ENCODE measurements around the gene PACS2.
"Not testable (repeated sequence)": the region's sequence is repeated elsewhere in the genome, so short reads cannot be mapped to it uniquely, and the experiment has no call there.

Gene PACS2

DNA sequence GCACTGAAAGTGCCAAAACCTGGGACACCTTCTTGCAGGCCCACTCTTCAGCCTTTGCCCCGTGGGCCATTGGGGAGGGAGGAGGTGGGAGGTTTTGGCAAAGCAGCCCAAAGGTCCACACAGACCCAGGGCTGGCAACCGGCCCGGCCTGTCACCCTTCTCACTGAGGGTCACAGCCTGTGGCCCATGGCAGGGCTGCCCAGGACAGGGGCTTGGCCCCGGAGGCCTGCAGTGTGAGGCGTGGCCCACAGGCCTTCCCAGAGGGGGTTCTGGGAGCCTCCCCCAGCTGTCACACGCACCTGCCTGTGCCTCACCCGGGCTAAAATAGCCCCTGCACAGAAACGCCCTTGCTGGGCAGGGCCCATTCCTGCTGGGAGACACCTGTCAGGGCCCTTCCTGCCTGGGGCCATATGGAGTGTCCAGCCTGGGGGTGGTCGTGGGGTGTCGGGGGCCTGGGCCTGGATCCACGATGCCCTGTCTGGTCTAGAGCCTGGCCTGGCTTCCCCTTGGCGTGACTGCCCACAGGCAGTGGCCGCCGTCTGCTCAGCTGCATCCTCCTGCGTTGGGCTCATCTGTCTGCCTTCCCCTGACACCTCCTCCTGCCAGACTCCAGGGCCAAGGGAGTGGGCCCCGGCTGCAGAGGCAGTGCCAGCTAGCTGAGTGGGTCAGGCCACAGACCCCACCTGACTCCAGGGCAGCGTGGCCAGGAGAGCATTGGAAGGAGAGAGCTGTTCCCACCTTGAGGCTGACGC, 19.2 kb downstream of the PACS2 start:
- DNase-seq = no peak

DNA sequence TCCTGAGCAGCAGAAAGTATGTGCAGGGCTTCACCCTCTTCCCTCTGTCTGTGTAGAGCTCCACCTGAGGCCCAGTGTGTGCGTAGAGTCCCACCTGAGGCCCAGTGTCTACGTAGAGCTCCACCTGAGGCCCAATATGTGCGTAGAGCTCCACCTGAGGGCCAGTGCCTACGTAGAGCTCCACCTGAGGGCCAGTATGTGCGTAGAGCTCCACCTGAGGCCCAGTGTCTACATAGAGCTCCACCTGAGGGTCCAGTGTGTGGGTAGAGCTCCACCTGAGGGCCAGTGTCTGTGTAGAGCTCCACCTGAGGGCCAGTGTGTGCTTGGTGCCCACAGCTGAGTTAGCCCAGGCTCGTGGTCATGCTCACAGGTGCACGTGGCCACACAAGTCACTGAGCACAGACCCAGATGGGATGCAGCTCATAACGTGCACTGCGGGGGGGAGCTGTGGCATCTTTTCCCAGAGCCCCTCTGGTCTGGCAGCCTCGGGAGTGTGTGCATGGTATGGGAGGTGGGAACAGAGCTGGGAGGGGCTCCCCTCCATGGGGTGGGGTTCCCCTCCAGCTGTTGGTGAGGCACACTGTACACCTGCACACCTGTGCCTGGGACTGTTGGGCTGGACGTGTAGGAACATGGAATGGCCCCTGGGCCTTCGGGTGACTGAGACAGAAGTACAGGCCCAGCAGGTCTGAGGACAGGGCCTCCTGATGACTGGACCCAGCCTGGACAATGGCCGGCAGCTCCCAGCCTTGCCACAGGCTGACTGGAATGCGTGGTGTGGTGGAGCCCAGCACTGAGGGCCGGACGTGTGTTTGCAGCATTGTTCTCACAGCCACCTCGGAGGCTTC, 20.1 kb downstream of the PACS2 start:
- DNase-seq = no peak

DNA sequence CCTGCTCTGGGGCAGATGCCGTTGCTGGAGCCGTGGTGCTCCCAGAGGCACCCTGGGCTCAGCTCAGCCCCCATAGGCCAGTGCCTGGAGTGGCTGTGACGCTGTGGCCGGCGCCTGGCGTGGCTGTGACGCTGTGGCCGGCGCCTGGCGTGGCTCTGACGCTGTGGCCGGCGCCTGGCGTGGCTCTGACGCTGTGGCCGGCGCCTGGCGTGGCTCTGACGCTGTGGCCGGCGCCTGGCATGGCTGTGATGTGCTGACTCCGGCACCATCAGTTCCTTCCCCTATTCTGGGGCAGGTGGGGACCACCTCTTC, 20.6 kb downstream of the PACS2 start:
- DNase-seq = not testable (repeated sequence)

DNA sequence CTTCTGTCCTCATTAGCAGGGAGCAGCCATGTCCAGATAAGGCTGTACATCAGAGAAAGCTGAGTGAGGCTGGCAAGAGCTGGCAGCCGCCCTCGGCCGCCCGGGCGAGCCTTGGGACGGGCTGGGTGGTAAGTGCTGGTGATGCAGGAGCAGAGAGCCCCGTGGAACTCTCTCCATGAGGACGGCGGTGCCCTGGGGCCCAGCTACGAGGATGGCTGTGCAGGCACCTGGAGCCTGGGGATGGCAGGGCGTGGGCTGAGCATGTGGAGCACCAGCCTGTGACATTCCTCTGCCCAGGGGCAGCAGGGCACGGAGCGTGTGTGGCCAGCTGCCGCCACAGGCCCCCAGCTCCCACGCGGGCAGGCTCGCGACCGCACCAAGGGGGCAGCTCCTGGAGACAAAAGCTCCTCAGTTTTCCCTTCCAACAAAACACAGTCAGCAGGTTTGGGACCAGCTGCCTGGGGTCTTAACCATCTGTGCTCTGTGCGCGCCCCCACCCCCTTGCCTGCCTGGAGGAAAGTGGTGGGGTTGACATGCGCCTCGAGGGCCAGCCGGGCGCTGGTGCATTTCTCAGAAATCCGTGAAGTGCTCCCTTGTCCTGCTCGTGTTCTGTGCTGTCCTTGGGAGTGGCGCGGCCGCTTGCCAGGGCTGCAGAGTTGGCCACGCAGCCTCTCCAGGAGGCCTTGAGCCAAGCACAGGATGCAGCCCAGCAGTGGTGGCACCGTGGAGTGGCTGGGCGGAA, 21.4 kb downstream of the PACS2 start:
- DNase-seq = no peak

DNA sequence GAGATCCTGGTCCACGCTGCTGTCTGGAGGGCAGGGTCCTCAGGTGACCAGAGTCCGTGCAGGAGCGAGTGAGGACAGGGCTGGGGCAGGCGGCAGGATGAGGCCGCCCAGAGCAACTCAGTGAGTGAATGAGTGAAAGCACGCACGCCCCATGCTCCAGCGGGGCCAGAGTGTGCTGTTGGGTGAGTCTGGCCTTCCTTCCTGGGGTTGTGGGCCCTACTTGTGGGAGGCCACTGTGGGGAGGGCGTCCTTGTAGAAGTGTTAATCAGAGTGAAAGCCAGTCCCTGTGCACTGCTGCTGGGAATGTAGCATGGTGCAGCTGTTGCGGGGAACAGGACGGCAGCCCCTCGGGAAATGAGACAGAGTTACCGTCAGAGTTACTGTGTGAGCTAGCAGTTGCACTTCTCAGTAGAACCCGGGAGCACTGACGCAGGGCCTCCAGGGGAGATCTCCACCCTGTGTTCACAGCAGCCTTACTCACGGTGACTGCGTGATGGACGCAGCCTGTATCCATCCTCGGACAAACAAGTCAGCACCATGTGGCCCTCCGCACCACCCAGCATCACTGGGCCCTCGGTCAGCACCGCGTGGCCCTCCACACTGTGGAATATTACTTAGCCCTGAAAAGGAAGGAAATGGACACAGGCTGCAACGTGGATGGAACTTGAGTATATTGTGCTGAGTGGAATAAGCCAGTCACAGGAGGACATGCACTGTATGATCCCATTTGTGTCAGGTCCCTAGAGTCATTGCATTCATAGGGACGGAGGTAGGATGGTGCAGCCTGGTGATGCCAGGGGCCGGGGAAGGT, 22.1 kb downstream of the PACS2 start:
- no peak for DNase-seq

DNA sequence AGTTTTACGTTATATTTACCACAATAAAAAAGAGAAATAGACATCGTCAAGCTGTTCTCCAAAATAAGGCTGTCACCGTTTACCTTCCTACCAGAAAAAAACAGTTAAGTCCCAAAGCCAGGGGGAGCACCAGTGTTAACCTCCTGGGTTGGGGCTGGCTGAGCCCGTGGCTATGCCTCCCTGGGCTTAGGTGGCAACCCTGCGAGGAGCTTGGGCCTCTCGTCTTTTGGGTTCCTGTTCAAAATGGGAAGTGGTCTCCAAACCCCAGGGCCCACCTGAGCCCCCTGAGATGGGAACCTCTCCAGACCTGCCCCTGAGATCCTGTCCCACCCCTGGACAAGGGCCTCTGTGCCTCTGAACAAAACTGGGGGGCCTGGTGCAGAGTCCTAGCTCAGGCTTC, 22.9 kb downstream of the PACS2 start:
- no peak for DNase-seq

DNA sequence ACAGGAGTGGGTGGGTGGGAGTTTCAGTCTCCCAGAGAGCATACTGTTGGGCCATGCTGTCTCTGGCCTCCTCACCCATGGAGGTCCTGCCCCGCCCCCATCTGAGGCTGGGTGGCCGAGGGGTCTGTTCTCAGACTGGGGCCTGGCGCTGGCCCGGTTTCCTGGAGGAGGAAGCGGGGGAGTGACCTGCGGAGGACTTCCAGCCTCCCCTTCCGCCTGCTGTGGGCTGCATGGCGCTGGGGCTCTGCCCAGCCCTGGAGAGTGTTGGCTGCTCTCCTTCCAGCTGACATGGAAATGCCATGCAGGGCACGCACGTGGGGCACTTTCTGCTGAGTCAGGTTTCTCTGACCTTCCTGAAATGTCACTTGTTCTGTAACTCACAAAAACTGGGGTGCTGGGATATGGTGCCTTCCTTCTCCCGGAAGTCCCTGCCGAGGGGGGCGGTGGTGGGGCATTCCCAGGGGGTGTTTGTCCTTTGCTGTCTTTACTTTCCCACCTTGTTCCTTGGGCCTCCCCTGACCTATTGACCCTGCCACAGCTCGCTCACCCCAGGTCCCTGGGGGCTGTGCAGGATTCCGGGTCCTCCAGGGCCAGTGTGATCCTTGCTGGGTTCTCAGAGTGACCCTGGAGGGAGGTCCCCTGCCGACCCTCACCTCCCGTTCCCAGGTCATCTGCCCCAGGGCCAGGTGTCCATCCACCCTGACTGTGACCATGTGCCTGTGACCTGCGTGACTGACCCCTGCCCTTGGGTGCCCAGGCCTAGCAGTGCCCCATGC, 23.6 kb downstream of the PACS2 start:
- no peak for DNase-seq

DNA sequence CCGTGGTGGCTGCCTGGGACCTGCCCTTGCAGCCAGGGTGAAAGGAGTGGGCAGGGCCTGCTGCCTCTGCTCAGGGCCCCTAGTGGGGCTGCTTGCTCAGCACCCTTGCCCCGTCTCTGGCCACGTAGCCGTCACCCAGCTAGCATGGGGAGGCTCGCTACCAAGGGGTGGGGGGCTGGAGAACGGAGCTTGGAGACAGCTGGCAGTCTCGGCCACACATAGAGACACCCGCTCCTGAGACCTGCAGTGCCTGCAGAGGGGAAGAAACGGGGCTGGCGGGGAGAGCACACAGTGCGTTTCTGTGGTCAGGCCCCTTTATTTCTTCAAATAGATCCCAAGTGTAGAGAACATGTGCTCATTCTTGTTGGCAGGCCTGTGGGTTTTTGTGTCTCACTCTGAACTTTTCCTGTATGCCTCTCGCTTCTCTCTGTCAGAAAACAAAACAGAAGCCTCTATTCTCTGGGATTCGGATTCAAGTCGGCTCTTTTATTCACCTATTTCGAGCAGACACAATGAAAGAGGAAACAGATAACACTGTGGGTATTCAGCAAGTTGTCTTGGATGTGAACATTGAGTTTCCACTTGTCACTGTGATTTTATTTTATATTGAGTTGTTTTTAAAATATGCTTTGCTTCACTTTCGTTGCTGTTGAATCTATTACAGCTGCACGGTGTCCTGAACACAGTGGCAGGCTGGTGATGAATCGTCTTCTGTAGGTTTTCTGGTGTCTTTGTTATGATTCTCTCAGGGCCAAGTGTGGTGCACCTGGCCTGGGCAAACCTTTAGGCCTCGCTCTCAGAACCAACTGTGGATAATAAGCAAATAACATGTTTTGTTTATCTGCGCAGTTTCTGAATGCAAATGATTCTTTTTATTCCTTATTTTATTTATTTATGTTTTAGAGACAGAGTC, 26.5 kb downstream of the PACS2 start:
- no peak for DNase-seq

DNA sequence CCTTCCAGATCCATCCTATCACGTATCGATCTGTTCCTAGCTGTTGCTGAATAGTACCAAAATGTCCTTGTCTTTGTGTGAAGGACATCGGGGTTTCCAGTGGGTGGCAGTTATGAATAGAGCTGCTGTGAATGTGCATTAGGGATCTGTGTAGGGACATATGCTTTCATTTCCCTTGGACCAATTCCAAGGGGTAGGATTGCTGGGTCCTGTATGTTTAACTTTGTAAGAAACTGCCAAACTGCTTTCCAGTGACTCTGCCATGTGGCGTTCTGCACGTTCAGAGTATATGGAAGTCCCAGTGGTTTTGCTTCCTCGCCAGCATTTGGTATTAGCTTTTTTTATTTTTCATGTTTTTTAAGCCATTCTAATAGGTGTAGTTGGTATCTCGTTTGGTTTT, 28.6 kb downstream of the PACS2 start:
- DNase-seq = no peak

DNA sequence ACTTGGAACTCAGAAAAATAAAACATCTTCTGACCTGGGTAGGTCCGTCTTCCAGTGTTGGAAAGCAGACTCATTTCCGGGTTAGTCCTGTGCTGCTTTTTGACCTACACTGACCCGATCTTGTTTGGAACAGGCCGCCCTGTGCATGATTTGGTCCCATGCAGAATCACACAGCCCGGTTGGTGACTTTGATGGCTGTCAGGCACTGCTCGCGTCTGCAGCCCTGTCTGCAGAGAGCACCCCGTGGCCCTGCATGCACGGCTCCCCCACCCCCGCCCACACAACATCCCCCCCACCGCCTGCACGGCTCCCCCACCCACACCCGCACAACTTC, 31.6 kb downstream of the PACS2 start:
- DNase-seq = no peak

DNA sequence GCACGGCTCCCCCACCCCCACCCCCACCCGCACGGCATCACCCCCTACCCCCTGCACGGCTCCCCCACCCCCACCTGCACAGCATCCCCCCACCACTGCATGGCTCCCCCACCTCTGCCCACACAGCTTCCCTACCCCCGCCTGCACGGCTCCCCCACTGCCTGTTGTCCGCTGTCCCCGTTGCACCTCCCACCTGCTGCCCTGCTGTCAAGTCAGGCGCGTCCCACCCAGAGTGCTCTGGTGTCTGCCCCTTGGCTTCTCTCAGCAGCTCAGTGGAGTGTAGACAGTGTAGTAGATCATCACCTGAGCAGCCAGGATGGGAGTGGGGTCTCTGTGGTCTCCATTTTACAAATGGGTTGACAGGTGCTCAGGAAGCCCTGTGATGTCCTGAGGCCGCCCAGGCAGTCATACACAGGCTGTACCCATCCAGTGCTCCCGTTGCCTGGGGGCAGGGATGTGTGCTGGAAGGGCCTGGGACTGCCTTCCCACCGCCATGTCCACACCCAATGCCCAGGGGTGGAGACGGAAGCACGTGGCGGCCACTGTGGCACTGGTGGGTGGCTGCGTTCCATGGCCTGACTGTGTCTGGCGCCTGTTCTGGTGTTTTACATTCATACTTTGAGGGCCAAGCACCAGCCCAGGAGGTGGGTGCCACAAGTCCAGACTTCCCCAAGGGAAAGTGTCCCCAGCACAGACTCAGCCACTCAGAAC, 32.5 kb downstream of the PACS2 start:
- DNase-seq = no peak

DNA sequence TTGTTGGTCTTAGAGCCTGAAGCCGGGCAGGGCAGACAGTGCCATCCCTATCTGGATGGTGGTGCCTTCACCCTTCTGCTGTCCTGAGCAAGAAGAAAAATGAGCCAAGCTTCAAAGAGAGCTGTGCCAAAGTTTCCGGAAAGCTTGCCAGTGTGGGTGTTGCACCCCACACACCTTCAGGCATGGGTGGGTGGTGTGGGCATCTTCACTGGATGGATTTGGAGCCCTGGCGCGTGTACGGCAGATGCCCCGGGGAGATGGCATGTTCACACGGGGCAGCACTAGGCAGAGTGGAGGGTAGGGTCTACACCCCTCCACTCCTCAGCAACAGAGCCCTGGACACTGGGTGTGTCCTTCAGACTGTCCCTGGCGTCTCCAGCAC, 33.0 kb downstream of the PACS2 start:
- no peak for DNase-seq

DNA sequence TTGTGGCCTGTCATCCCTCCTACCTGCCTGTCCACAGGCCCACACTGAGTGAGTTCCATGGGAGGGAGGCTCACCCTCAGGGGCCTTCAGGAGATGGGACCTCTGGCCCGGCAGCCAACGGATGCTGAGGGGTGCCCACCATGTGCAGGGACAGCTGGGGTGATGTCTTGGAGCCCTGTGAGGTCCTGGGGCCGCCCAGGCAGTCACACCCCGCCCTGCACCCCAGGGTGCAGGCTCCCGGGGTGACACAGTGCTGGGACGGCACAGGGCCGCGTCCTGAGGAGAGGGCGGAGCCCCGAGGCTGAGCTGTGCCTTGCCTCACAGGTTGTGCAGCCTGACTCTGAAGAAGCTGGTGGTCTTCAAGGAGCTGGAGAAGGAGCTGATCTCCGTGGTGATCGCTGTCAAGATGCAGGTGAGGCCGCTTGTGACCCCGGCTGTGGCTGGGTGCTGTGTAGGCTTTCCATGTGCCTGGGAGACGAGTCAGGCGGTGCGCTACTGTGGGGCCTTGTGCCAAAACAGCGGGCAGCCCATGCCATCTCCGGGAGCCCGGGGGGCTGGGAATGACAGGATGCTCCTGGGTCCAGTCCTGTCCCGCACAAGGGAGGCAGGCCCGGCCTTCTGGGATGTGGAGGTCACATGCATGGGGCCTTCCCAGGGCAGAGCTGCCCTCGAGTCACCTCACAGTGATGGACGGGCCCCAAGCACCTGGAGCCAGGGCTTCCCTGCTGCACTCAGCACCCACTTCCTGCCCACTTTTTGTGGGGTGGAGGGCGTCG, 33.8 kb downstream of the PACS2 start:
- DNase-seq = no peak

DNA sequence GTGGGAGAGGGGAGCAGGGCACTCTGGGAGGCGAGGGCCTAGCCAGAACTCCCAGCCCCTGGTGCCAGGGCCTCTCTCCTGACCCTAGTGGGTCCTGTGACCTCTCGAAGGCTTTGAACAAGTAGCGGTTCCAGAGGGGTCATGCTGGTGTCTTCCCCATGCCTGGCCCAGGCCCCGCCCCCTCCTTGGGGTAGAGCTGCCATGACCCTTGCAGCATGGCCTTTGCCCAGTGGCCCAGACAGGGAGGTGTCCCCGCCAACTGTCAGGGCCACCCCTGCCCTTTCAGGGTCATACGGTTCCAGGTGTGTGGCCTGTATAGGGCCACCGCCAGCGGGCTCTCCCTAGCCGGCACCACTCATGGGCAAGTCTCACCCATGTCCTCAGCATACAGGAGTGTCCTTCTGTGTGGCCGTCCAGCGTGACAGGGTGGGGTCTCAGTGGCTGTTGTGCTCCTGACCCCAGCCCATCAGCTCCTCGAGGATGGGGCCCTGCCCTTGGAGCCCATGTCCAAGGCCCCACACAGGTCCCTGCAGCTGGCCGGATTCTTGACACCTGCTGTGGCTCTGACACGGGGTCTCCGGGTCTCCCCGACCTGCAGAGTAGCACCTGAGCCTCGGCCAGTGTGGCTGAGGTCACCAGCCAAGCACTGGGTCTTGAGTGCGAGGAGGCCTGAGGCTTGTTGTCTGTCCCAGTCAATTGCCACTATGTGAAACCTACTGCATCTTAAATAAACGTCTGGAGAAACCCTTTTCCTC, 34.6 kb downstream of the PACS2 start:
- no peak for DNase-seq

DNA sequence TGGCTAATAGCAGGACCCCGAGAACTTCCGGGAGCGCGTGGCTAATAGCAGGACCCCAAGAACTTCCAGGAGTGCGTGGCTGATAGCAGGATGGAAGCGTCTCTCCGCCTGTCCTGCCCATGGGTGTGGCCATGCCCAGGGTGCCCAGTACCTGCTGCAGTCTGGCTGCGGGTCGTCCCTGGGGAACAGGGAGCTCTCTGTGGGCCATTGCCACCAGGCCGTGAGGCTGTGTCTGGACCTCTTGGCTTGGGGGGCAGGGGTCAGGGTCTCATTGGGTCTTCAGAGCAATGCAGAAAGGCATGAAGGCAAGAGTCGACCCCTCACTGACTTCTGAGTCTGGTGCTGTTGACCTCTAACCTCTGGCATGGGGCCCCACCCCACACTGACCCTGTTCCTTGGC, 35.4 kb downstream of the PACS2 start:
- no peak for DNase-seq

DNA sequence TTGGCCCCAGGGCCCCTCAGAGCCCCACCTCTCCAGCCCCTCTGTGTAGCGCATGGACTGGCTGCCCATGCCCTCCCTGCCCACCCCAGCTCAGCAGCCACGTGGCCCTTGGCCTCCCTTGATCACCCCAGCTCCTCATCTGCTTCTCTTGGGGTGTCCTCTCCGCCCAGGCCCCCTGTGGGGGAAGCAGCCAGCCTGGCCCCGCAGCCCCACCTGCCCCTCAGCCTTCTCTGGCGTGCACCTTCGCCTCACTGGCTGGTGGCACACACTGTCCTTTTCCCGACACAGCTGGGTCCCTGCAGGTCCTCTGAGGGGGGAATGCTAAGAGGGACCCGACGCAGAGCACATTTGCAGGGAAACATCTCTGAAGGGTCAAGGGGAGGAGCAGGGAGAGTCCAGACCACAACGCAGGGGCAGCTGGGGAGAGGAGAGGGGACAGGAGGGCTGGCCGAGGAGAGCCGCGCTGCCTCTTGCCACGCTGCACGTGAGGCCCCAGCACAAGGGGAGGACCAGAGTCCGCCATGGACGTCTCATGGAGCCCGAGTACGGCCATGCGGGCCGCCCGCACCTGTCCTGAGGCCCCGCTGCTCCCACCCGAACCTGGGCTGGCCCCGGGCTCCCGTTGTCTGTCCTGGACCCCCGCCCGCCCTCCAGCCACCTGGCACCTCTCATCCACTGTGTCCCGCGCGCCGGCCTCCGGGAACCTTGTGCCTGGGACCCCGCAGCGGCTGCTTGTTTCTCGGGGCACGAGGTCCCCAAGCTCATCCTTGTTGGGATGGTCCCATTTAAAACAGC, 36.1 kb downstream of the PACS2 start:
- DNase-seq = no peak

DNA sequence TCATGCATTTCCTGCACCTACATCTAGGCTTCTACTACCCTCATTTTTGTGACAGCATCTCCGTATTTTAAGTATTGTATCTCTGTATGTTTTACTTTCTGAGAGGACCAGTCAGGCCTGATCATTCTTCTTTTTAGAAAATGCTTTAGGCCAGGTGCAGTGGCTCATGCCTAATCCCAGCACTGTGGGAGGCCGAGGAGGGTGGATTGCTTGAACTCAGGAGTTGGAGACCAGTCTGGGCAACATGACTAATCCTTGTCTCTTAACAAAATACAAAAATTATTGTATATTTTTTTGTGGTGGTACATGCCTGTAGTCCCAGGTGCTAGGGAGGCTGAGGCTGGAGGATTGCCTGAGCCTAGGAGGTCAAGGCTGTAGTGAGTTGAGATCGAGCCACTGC, 36.9 kb downstream of the PACS2 start:
- no peak for DNase-seq
